HepG2 (cell line): Measurements from ENCODE around the gene TUT1. TPM values are rescaled to one million over a fixed set of nuclear protein-coding genes. Genes with fewer than 3 reads are reported as not detected.
A peak's percentile ranks its signal among the peaks of the same experiment; 100 is the strongest.

Experiments used
- HDAC1 ChIP-seq: sonication (generic); formaldehyde crosslinking; IDR thresholded peaks from 2 replicates; pipeline ENCODE4 v1.5.1; 2020; ENCODE audit warnings: mild to moderate bottlenecking, missing genetic modification reagents
- KDM6A ChIP-seq: IDR thresholded peaks from 2 replicates; pipeline ENCODE4 v1.6.1; 2016; ENCODE audit warnings: low read depth
- MIER2 ChIP-seq: IDR thresholded peaks from 2 replicates; pipeline ENCODE4 v1.6.1; 2016; ENCODE audit warnings: missing biosample characterization, missing genetic modification reagents
- PAF1 ChIP-seq: IDR thresholded peaks from 2 replicates; pipeline ENCODE4 v1.6.1; 2016; ENCODE audit warnings: missing genetic modification reagents, missing compliant biosample characterization
- POLR2AphosphoS5 ChIP-seq: IDR thresholded peaks from 2 replicates; pipeline ENCODE4 v1.6.1; 2012; ENCODE audit warnings: low read depth, low read length
- SALL1 ChIP-seq: sonication (generic); formaldehyde crosslinking; IDR thresholded peaks from 2 replicates; pipeline ENCODE4 v1.8.0; 2022; ENCODE audit warnings: mild to moderate bottlenecking, missing genetic modification reagents
- SMARCC2 ChIP-seq: fragments of 450-650 bp; IDR thresholded peaks from 2 replicates; pipeline ENCODE4 v1.6.1; 2017; ENCODE audit warnings: antibody characterized with exemption, mild to moderate bottlenecking
- SP2 ChIP-seq: sonication (generic); formaldehyde crosslinking; IDR thresholded peaks from 2 replicates; pipeline ENCODE4 v1.5.1; 2020; ENCODE audit warnings: mild to moderate bottlenecking, missing genetic modification reagents
- ZBTB20 ChIP-seq: sonication (generic); formaldehyde crosslinking; IDR thresholded peaks from 2 replicates; pipeline ENCODE4 v1.8.1; 2023; ENCODE audit warnings: missing genetic modification reagents, low read depth, mild to moderate bottlenecking, borderline replicate concordance
- ZNF354B ChIP-seq: sonication (generic); formaldehyde crosslinking; IDR thresholded peaks from 2 replicates; pipeline ENCODE4 v1.8.0; 2022; ENCODE audit warnings: mild to moderate bottlenecking, missing genetic modification reagents
- ZNF431 ChIP-seq: sonication (generic); formaldehyde crosslinking; IDR thresholded peaks from 2 replicates; pipeline ENCODE4 v1.9.0; 2022; ENCODE audit warnings: missing genetic modification reagents, low read depth, mild to moderate bottlenecking, borderline replicate concordance
- polyA plus RNA-seq, 8 experiments: library from polyadenylated mRNA; depleted of rRNA in 3 of 8; stranded (reverse) in 7 of 8; unstranded in 1 of 8; fragments of >200 nt; fragmentation: Illumina TruSeq in 4 of 8; extraction: Trizol in 4 of 8; gene quantifications; 2 replicates each; pipeline versions ENCODE4 v1.2.1 to v1.2.3, GENCODE V29; 2011 to 2016; ENCODE audit warnings: low read depth in 4 of 8, missing spikeins in 1 of 8, mixed read lengths in 1 of 8; ENCODE audit not compliant: insufficient read depth in 1 of 8
- total RNA-seq, 5 experiments: library from RNA; depleted of rRNA; stranded (reverse); fragments of >200 nt; fragmentation: Illumina TruSeq; extraction: Trizol; gene quantifications; 2 replicates each; pipeline ENCODE4 v1.2.3, GENCODE V29; 2016; ENCODE audit warnings: low read depth in 1 of 5
- TF ChIP-seq, protein P1 (sequence below): sonication (generic); formaldehyde crosslinking; conservative IDR thresholded peaks from 2 replicates; pipeline ENCODE4 v1.4.0; 2020; ENCODE audit warnings: mild to moderate bottlenecking, missing genetic modification reagents, moderate library complexity
- TF ChIP-seq, protein P2 (sequence below): sonication (generic); formaldehyde crosslinking; IDR thresholded peaks from 2 replicates; pipeline ENCODE4 v1.5.1; 2020; ENCODE audit warnings: mild to moderate bottlenecking, missing genetic modification reagents, moderate library complexity
- TF ChIP-seq, protein P3 (sequence below): sonication (generic); formaldehyde crosslinking; IDR thresholded peaks from 2 replicates; pipeline ENCODE4 v1.5.1; 2020; ENCODE audit warnings: mild to moderate bottlenecking, moderate library complexity, missing genetic modification reagents
- TF ChIP-seq, protein P4 (sequence below): sonication (generic); formaldehyde crosslinking; IDR thresholded peaks from 2 replicates; pipeline ENCODE4 v1.9.0; 2021; ENCODE audit warnings: missing genetic modification reagents, borderline replicate concordance
- TF ChIP-seq, protein P5 (sequence below): sonication (generic); formaldehyde crosslinking; IDR thresholded peaks from 2 replicates; pipeline ENCODE4 v1.4.0; 2020; ENCODE audit warnings: mild to moderate bottlenecking, missing genetic modification reagents
- TF ChIP-seq, protein P6 (sequence below): sonication (generic); formaldehyde crosslinking; IDR thresholded peaks from 2 replicates; pipeline ENCODE4 v1.4.0; 2020; ENCODE audit warnings: missing genetic modification reagents

The TUT1 gene
- total and polyA plus RNA-seq, 2 of the 13 experiments (the other 11 are each of a cell fraction or from before 2014, with no cell fraction given): 9.7 to 14.3 TPM

DNA sequence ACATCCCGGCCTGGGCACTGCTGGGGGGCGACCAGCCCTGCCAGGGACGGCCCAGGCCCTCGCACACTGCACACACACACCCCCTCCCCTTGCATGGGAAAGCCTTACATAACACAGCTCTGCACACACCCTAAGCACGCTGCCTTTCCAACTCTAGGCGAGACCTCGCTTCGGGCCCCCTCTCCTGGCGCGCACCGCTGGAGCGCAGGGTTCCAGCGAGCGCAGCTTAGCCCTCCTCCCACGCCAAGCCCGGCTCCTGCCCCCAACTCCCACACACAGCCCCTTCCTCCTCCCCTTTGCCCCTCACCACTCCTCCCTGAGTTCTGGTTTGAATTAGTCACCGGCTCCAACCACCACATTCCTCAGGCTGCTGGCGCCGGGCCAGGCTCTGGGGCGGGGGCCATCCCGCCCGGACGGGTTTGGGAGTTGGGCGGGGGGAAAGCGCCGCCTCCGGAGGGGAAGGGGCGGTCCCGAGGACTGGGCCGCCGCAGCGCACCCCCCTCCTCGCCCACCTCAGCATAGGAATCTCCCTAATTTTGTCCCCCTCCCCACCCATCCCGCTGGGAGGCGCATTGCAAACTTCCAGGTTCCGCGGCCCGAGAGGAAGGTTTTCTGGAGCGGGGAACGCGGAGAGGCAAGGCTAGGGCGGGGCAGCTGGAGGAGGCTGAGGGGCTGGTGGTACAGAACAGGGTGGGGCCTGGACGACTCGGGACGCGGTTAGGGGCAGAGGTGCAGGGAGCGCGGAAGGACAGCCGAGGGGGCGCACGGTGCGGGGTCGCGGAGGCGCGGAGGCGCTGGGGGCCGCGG, 45.7 kb downstream of the TUT1 start (continued):
- TF ChIP-seq, protein P1, sequence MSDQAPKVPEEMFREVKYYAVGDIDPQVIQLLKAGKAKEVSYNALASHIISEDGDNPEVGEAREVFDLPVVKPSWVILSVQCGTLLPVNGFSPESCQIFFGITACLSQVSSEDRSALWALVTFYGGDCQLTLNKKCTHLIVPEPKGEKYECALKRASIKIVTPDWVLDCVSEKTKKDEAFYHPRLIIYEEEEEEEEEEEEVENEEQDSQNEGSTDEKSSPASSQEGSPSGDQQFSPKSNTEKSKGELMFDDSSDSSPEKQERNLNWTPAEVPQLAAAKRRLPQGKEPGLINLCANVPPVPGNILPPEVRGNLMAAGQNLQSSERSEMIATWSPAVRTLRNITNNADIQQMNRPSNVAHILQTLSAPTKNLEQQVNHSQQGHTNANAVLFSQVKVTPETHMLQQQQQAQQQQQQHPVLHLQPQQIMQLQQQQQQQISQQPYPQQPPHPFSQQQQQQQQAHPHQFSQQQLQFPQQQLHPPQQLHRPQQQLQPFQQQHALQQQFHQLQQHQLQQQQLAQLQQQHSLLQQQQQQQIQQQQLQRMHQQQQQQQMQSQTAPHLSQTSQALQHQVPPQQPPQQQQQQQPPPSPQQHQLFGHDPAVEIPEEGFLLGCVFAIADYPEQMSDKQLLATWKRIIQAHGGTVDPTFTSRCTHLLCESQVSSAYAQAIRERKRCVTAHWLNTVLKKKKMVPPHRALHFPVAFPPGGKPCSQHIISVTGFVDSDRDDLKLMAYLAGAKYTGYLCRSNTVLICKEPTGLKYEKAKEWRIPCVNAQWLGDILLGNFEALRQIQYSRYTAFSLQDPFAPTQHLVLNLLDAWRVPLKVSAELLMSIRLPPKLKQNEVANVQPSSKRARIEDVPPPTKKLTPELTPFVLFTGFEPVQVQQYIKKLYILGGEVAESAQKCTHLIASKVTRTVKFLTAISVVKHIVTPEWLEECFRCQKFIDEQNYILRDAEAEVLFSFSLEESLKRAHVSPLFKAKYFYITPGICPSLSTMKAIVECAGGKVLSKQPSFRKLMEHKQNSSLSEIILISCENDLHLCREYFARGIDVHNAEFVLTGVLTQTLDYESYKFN (CRISPR knock-in tag): peak; percentile 70
- TF ChIP-seq, protein P2, sequence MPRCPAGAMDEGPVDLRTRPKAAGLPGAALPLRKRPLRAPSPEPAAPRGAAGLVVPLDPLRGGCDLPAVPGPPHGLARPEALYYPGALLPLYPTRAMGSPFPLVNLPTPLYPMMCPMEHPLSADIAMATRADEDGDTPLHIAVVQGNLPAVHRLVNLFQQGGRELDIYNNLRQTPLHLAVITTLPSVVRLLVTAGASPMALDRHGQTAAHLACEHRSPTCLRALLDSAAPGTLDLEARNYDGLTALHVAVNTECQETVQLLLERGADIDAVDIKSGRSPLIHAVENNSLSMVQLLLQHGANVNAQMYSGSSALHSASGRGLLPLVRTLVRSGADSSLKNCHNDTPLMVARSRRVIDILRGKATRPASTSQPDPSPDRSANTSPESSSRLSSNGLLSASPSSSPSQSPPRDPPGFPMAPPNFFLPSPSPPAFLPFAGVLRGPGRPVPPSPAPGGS (CRISPR knock-in tag): peak; percentile 90
- no peak for TF ChIP-seq ZNF354B
- 0 out of 2 replicates have a peak, but pooled peaks have one; percentile 18 for TF ChIP-seq SP2 (CRISPR knock-in tag)
- no peak for TF ChIP-seq KDM6A
- TF ChIP-seq, protein P3, sequence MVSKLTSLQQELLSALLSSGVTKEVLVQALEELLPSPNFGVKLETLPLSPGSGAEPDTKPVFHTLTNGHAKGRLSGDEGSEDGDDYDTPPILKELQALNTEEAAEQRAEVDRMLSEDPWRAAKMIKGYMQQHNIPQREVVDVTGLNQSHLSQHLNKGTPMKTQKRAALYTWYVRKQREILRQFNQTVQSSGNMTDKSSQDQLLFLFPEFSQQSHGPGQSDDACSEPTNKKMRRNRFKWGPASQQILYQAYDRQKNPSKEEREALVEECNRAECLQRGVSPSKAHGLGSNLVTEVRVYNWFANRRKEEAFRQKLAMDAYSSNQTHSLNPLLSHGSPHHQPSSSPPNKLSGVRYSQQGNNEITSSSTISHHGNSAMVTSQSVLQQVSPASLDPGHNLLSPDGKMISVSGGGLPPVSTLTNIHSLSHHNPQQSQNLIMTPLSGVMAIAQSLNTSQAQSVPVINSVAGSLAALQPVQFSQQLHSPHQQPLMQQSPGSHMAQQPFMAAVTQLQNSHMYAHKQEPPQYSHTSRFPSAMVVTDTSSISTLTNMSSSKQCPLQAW (CRISPR knock-in tag): peak; percentile 89
- TF ChIP-seq HDAC1: peak; percentile 76
- TF ChIP-seq SMARCC2: no peak
- no peak for TF ChIP-seq PAF1
- TF ChIP-seq, protein P4, sequence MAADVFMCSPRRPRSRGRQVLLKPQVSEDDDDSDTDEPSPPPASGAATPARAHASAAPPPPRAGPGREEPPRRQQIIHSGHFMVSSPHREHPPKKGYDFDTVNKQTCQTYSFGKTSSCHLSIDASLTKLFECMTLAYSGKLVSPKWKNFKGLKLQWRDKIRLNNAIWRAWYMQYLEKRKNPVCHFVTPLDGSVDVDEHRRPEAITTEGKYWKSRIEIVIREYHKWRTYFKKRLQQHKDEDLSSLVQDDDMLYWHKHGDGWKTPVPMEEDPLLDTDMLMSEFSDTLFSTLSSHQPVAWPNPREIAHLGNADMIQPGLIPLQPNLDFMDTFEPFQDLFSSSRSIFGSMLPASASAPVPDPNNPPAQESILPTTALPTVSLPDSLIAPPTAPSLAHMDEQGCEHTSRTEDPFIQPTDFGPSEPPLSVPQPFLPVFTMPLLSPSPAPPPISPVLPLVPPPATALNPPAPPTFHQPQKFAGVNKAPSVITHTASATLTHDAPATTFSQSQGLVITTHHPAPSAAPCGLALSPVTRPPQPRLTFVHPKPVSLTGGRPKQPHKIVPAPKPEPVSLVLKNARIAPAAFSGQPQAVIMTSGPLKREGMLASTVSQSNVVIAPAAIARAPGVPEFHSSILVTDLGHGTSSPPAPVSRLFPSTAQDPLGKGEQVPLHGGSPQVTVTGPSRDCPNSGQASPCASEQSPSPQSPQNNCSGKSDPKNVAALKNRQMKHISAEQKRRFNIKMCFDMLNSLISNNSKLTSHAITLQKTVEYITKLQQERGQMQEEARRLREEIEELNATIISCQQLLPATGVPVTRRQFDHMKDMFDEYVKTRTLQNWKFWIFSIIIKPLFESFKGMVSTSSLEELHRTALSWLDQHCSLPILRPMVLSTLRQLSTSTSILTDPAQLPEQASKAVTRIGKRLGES (CRISPR knock-in tag): no peak
- TF ChIP-seq, protein P5, sequence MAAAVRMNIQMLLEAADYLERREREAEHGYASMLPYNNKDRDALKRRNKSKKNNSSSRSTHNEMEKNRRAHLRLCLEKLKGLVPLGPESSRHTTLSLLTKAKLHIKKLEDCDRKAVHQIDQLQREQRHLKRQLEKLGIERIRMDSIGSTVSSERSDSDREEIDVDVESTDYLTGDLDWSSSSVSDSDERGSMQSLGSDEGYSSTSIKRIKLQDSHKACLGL (CRISPR knock-in tag): no peak
- peak; percentile 74 for TF ChIP-seq SALL1 (CRISPR knock-in tag)
- TF ChIP-seq, protein P6, sequence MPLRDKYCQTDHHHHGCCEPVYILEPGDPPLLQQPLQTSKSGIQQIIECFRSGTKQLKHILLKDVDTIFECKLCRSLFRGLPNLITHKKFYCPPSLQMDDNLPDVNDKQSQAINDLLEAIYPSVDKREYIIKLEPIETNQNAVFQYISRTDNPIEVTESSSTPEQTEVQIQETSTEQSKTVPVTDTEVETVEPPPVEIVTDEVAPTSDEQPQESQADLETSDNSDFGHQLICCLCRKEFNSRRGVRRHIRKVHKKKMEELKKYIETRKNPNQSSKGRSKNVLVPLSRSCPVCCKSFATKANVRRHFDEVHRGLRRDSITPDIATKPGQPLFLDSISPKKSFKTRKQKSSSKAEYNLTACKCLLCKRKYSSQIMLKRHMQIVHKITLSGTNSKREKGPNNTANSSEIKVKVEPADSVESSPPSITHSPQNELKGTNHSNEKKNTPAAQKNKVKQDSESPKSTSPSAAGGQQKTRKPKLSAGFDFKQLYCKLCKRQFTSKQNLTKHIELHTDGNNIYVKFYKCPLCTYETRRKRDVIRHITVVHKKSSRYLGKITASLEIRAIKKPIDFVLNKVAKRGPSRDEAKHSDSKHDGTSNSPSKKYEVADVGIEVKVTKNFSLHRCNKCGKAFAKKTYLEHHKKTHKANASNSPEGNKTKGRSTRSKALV (CRISPR knock-in tag): peak; percentile 79
- no peak for TF ChIP-seq ZNF431 (CRISPR knock-in tag)
- no peak; the same call in 1 of the 2 replicates for TF ChIP-seq ZBTB20
- 0 out of 2 replicates have a peak, but pooled peaks have one; percentile 12 for TF ChIP-seq POLR2AphosphoS5
- no peak; the same call in 1 of the 2 replicates for TF ChIP-seq MIER2 (CRISPR knock-in tag)
